HG03025 (cell line): ENCODE measurements around the gene CERS6.

ENCODE experiments used
- ATAC-seq: cut with Tn5 transposase; IDR thresholded peaks from one replicate; pipeline ENCODE4 v1.9.1; 2021; ENCODE audit warnings: mild to moderate bottlenecking, moderate library complexity; ENCODE audit not compliant: unreplicated experiment, low FRiP score

CERS6 gene

GRCh38 chr2:168811696-168812095 lies 355.6 kb downstream of the CERS6 start:
- no peak for ATAC-seq

DNA sequence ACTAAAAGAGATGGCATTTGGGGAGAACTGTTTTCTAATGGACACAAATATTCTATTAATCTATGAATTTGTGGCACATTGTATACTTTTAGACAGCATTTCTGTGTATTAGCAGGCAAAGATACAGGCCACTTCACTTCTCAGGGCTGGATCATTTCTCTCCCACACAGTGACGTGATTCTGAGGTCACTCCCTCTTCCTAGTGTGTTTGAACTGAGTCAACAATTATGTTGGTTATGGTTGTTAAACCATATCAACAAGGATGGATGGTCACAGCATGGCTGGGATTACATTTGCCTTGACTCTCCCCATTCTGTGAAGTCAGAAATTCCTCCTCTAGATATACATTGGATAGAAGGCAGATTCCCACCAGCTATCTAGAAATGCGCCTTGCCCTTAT lies 358.0 kb downstream of the CERS6 start:
- ATAC-seq, result no peak

- no peak for ATAC-seq
Measured at GRCh38 chr2:168814939-168815907, 359.2 kb downstream of the CERS6 start.

GRCh38 chr2:168816369-168816768 lies 360.3 kb downstream of the CERS6 start:
- ATAC-seq, result no peak

GRCh38 chr2:168819050-168819715 lies 363.1 kb downstream of the CERS6 start:
- ATAC-seq, result no peak

DNA sequence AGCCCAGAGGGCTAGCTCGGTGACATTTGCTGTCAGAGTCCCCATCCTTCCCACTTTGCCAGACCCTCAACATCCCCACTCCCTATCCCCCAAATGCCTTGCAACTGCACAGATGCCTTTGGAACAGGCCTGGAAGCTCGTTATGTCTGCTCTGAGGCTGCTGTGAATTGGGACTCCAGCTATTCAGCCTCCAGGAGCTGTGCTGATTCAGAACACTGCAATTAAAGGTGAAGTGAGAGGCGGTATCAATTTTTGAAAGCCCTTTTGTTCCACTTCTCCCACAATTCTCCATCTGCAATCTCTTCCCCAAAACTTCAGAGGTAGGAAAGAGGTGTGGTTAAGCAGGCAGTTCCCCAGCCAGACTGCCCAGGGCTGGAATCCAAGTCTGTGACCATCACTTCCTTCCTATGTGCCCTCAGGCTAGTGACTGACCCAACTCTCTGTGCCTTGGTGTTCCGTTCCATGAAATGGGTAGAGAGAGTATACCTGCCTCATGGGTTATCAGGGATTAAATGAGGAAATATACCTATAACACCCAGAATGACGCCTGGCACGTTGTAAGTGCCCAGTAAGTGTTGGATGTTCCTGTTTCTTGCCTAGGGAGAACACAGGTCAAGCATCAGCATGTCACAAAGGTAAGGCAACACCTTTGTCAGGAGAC lies 363.9 kb downstream of the CERS6 start:
- no peak for ATAC-seq

DNA sequence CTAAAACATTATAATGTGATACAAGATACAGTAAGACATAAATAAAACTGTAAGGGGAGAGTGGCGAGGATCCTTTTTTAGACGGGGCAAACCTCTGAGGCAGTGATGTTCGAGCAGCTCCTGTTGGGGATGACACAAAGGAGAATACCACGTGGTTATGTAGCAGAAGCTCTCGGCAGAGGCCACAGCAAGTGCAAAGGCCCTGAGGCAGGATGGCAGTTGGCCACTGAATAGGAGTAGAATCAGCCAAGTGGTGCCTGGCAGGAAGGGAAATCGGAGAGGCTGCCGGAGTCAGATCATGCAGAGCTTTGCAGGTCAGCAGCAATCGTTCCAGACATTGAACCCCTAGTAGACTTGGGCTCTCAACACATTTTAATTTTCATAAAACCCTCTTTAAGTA lies 365.5 kb downstream of the CERS6 start:
- ATAC-seq, result no peak

DNA sequence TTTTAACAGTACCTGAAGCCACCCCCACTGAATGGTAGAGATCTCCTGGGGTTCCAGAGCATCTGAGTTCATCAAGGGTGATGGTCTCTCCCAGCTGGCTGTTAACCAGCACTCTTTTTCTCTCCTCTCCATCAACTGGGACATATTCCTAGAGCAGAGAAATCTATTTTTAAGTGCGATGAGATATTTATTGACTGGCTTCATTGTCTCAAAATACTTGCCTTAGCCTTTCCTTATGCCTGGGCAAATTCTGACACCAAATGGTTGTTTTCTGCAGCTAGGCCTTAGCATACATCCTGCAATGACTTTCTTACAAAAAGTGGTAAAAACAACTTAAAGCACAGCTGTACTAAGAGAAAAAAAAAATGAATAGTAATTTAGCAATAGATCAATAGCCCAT lies 365.9 kb downstream of the CERS6 start:
- ATAC-seq, result no peak
